ENCODE data around the gene C1orf21. TPM values are rescaled to one million over a fixed set of nuclear protein-coding genes. Genes with fewer than 3 reads are reported as not detected.
"Not testable (repeated sequence)": the region's sequence is repeated elsewhere in the genome, so short reads cannot be mapped to it uniquely, and the experiment has no call there.

Gene C1orf21
- polyA plus RNA-seq (ENCODE audit: insufficient read depth in 1 of 5, insufficient read length in 5 of 5, low replicate concordance in 1 of 5): 10 to 100 TPM; 40.2 to 53.2 (median 43.4) TPM
- long read RNA-seq, donor 1, full-length matches to known transcripts: 38 of 38 reads
- long read RNA-seq, donor 1, partial matches to known transcripts: 0 of 38 reads
- long read RNA-seq, donor 1, other reads (novel, unspliced or antisense): 0 of 38 reads
- long read RNA-seq, donor 2, full-length matches to known transcripts: 8 of 8 reads
- long read RNA-seq, donor 2, partial matches to known transcripts: 0 of 8 reads
- long read RNA-seq, donor 2, other reads (novel, unspliced or antisense): 0 of 8 reads
- long read RNA-seq, donor 3, full-length matches to known transcripts: 8 of 8 reads
- long read RNA-seq, donor 3, partial matches to known transcripts: 0 of 8 reads
- long read RNA-seq, donor 3, other reads (novel, unspliced or antisense): 0 of 8 reads
- long read RNA-seq, donor 4, full-length matches to known transcripts: 23 of 23 reads
- long read RNA-seq, donor 4, partial matches to known transcripts: 0 of 23 reads
- long read RNA-seq, donor 4, other reads (novel, unspliced or antisense): 0 of 23 reads
- long read RNA-seq, donor 5, full-length matches to known transcripts: 15 of 28 reads
- long read RNA-seq, donor 5, partial matches to known transcripts: 13 of 28 reads
- long read RNA-seq, donor 5, other reads (novel, unspliced or antisense): 0 of 28 reads
- long read RNA-seq, donor 6, full-length matches to known transcripts: 26 of 26 reads
- long read RNA-seq, donor 6, partial matches to known transcripts: 0 of 26 reads
- long read RNA-seq, donor 6, other reads (novel, unspliced or antisense): 0 of 26 reads
- long read RNA-seq, donor 7, full-length matches to known transcripts: 11 of 11 reads
- long read RNA-seq, donor 7, partial matches to known transcripts: 0 of 11 reads
- long read RNA-seq, donor 7, other reads (novel, unspliced or antisense): 0 of 11 reads
- long read RNA-seq, donor 8, full-length matches to known transcripts: 7 of 7 reads
- long read RNA-seq, donor 8, partial matches to known transcripts: 0 of 7 reads
- long read RNA-seq, donor 8, other reads (novel, unspliced or antisense): 0 of 7 reads

GRCh38 chr1:184386312-184387068, at the start of gene C1orf21:
TSS of gene C1orf21 (plus strand) at chr1:184387029. CDS start at chr1:184477510, 90,481 bp downstream.
- peak; percentile 91 to 92 for DNase-seq

- DNase-seq: not testable (repeated sequence)
Observed at GRCh38 chr1:184337865-184338264, 49.0 kb upstream of the C1orf21 start.

GRCh38 chr1:184340984-184341383, 45.8 kb upstream of the C1orf21 start:
- no peak for DNase-seq

- no peak for DNase-seq
Observed at GRCh38 chr1:184350573-184350972, 36.3 kb upstream of the C1orf21 start.

- DNase-seq: no peak
Observed at GRCh38 chr1:184351416-184351975, 35.3 kb upstream of the C1orf21 start.

- DNase-seq: no peak
Observed at GRCh38 chr1:184352776-184353175, 34.1 kb upstream of the C1orf21 start.

- DNase-seq: no peak
Observed at GRCh38 chr1:184354719-184355118, 32.1 kb upstream of the C1orf21 start.

- DNase-seq: no peak
Observed at GRCh38 chr1:184356891-184357290, 29.9 kb upstream of the C1orf21 start.

GRCh38 chr1:184358256-184358655, 28.6 kb upstream of the C1orf21 start:
- DNase-seq: no peak

- DNase-seq: no peak
Observed at GRCh38 chr1:184359909-184360308, 26.9 kb upstream of the C1orf21 start.

GRCh38 chr1:184362876-184363275, 24.0 kb upstream of the C1orf21 start:
- no peak for DNase-seq

GRCh38 chr1:184365699-184366098, 21.1 kb upstream of the C1orf21 start:
- DNase-seq: no peak

GRCh38 chr1:184366997-184367396, 19.8 kb upstream of the C1orf21 start:
- no peak for DNase-seq

GRCh38 chr1:184367427-184368038, 19.3 kb upstream of the C1orf21 start:
- no peak for DNase-seq

- no peak for DNase-seq
Observed at GRCh38 chr1:184368354-184368753, 18.5 kb upstream of the C1orf21 start.

- DNase-seq: no peak
Observed at GRCh38 chr1:184370850-184371249, 16.0 kb upstream of the C1orf21 start.

- DNase-seq: no peak
Observed at GRCh38 chr1:184373155-184373554, 13.7 kb upstream of the C1orf21 start.

GRCh38 chr1:184376369-184376768, 10.5 kb upstream of the C1orf21 start:
- no peak for DNase-seq

- DNase-seq: no peak
Observed at GRCh38 chr1:184379111-184379752, 7.6 kb upstream of the C1orf21 start.

- no peak for DNase-seq
Observed at GRCh38 chr1:184380468-184380867, 6.4 kb upstream of the C1orf21 start.

Data from right lung (tissue), 10 donors.